Hypothalamus (tissue), 51 donors: Measurements from ENCODE around the gene GYPB.
"Not testable (repeated sequence)": the region's sequence is repeated elsewhere in the genome, so short reads cannot be mapped to it uniquely, and the experiment has no call there.

Experiments used
- DNase-seq, 51 donors: peaks; one replicate each; lab custom pipeline; 2025; lab: John Stamatoyannopoulos, UW

Gene GYPB

DNA sequence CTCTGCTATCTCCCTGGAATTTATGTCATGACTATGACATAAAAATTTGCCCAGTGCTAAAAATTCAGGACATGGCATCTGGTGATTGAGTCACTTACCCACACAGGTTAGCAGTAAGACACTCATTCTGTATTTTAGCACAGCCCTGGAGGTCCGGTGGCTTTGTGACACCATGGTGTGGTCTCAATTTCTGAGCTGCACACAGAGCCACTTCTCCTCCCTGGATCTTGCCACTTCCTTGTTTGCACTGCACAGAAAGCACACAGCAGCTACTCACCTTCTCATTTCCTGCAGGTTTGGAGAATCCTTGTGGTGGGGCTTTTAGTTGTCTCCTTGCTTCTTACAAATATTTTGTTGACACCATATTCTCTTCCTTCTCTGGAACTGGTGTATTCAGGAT lies 69.0 kb downstream of the GYPB start:
- DNase-seq: not testable (repeated sequence)

DNA sequence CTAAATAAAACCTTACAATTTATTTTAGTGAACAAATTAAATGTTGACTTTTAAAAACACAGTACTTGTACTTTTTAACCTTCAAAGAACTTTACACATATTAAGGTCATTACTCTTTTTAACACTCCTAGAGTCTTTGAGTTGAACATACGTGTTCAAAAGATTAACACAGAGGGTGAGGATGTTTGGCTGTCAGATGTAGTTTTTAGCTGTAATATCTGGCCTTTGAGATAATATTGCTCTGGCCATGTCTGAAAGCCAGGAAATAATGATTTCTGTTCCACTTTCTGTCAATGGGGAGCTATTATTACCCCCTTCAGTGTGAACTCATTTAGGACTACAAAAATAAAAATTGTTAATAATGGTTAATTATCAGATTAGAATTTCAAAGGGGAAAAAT lies 71.7 kb downstream of the GYPB start:
- DNase-seq: not testable (repeated sequence)
